NCI-H1105 (cell line): ENCODE data around the gene QSOX2.

Experiments used
- DNase-seq: peaks from one replicate; lab custom pipeline; 2025; lab: John Stamatoyannopoulos, UW

QSOX2 gene

DNA sequence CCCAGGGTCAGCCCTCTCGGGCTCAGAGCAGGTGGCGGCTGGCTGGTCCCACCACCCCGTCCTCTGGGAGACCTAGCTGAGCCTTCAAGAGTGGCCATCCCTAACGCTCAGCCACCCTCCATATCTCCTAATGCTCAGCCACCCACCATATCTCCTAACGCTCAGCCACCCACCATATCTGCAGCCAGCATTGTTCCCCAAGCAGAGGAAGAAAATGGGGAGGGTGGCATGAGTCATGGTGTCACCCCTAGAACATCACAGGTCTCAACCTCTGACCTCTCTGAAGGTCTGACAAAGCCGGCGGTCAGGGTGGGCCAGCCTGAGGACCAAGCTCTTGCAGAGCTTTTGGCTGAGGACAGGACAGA, 55.4 kb downstream of the QSOX2 start:
- no peak for DNase-seq

DNA sequence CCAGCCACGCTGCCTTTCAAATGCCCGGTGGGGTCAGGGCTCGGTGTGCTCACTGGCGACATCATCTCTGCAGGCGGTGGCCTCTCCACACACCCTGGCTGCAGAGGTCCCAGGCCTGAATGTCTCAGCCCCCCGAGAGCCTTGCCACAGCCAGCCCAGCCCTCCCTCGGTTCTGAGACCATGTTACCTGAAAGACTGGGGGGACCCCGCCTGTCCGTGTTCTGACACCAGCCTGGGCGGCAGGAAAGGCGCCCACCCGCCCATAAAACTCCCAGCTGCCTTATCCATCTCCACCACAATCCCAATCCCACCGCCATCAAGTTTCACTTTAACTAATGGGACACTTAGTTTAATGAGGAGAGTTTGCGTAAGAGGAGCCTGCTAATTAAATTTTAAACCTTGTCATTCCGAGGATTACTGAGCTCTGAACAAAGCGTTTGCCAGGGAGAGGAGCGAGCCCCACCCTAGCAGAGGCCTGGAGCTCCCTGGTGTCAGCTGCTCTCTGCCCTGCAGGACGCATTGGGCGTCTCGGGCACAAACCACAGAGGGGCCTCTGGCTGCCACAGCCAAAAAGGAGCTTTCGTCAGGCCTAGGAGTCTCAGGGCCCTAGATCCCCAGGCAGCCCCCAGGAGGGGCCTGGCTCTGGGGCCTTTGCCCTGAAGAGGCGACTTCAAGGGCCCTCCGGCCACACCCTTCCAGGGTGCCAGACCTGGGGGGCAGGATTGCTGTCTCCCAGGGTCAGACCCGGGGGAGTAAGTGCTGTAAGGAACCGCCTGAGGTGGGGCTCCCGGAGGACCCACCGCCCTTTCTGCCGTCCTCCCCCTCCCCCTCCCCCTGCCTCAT, 56.0 kb downstream of the QSOX2 start:
- DNase-seq, result no peak

DNA sequence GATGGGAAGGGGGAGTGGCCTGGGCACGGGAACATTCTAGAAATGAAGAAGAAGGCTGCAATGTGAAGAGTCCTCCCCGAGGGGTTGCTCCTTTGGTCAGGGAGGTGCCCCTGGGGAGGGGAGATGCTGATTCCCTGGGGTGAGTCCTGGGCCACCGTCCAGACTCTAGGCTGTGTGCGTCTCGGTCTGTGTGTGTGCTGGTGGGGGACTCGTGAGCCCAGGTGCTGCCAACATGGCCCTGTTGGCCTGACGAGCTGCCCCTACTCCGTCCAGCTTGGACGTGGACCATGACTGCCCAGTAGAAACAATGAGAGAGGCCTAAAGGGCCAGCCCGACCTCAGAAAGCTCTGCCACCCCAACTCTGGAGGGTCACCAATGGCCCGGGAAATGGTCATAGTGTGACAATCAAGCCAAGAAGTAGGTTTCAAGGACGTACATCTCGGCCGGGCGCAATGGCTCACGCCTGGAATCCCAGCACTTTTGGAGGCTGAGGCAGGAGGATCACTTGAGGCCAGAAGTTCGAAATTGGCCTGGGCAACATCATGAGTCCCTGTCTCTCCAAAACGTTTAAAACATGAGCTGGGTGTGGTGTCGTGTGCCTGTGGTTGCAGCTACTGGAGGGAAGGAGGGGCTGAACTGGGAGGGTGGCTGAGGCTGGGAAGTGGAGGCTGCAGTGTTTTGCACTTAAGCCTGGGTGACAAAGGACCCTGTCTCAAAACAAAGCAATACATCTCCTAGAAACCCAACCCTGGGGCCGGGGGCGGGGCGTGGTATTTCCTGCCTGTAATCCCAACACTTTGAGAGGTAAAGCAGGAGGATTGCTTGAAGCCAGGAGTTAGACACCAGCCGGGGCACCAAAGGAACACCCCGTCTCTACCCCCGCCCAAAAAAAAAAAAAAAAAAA, 57.7 kb downstream of the QSOX2 start:
- no peak for DNase-seq

DNA sequence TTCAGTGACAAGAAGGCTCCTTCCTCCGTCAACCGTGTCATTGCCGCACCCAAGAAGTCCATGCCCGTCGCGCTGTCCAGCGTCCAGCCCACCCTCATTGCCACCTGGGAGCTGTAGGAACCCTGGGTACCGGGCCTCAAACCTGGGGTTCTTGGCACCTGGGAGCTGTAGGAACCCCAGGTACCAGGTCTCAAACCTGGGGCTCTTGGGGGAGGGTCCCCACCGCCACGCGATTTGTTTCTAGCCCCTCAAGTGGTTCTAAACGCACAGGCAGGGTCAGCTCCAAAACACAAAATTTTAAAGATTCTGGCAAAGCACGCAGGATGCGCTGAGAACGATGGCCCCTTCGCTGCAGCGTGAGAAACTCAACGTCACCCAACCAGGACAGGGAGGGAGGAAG, 58.4 kb downstream of the QSOX2 start:
- no peak for DNase-seq

DNA sequence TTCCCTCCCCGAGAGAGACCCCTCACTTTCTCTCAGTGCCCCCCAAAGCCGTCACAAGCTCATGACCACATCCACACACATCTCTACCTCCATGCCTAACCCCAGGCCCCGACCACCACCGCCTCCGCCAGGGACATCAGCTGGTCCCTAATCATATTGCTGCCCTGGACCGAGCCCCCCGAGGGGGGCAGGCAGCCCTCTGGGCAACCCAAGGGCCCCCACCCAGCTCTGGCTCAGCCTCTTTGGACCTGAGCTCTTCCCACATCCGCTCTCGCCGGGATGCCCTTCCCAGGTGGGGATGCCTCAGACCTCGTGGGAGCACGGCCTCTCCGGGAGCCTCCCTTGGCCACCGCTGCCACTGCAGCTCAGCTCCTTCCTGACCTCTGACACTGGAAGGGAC, 59.2 kb downstream of the QSOX2 start:
- no peak for DNase-seq

DNA sequence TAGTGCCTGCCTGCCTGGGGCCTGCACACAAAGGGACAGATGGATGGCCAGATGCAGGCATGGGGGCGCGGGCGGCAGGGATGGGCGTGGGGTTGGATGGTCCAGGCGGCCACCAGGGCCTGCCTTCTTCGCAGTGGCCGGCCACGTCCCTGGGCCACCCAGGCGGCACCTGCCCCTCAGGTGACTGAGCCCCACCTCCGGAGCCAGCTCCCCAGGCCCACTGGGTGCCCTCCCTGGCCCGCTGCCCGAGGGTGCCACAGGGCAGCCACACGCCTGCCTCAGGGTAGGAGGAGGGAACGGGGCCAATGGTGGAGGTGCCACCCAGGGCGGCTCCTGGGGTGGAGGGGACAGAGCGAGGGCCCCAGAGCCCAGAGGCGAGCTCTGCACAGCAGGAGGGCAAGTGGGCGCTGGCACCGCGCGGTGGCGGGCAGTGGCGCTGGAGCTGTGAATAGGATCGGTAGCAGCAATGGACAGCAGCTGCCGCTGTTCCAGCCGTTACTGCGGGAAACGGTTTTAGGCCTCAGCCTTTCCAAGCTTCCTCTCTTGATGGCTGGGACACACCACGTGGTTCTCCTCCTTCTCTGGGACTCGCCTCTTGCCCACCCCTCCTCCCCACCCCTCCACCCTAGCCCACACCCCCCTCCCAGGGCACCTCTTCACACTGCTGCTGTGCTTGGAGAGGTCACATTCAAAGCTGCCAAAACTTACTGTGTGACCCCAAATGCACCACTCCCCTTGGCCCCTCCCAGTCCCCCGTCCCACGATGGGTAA, 59.8 kb downstream of the QSOX2 start:
- no peak for DNase-seq

DNA sequence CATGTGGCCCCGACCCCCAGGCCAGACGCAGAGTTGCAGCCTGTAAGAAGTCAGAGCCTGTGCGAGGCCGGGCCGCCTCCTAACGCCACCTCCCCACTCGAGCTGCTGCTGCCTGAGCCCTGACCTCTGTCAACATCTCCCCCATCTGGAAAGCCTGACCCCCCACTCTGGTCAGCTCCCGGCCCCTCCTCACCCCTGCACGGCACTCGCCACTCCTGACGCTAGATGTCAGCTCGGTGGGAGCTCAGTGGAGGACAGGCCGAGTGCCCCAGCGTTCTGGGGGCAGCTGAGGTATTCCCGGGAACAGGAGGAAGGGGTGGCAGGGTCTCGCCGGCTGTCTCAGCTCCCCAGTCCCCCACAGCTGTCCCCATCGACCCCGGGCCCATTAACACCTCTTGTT, 60.5 kb downstream of the QSOX2 start:
- no peak for DNase-seq

DNA sequence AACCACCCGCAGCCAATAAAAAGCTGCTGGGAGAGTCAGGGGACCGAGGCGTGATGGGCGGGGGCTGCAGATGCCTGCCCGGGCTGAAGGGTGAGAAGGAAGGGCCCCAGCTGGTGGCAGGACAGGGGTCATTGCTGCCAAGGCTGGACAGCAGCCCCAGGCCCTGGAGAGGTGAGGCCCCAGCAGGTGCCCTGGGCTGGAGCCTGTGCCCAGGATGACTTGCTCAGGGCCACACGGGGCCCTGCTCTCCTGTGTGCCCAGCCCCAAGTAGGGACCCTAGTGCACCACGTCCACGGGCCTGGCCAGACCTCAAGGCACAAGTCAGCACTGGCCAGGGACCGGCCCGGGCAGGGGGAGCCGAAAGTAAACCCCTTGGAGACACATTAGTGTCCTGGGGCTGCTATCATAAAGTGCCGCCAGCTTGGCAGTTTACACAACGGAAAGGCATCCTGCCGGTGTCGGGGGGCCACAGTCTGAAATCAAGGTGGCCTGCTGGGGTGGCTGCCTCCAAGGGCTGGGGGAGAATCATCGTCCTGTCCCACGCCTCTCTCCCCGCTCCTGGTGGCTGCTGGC, 62.7 kb downstream of the QSOX2 start:
- DNase-seq, result no peak

DNA sequence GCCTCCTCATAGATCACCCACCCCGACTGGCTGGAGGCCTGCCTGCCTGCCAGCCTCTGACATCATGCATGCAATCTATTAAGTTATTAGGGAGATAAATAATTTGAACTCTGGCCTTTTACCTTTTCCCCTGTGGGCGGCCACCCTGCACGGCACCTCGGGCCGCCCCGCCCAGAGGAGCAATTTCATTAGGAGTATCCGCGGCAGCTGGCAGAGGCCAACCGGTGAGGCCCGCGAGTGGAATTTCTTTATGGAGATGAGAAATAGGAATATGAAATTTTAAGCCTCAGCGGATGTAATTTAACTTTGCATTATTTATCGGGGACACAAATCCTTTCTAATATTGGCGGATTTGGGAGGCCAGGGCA, 63.2 kb downstream of the QSOX2 start:
- DNase-seq, result no peak

DNA sequence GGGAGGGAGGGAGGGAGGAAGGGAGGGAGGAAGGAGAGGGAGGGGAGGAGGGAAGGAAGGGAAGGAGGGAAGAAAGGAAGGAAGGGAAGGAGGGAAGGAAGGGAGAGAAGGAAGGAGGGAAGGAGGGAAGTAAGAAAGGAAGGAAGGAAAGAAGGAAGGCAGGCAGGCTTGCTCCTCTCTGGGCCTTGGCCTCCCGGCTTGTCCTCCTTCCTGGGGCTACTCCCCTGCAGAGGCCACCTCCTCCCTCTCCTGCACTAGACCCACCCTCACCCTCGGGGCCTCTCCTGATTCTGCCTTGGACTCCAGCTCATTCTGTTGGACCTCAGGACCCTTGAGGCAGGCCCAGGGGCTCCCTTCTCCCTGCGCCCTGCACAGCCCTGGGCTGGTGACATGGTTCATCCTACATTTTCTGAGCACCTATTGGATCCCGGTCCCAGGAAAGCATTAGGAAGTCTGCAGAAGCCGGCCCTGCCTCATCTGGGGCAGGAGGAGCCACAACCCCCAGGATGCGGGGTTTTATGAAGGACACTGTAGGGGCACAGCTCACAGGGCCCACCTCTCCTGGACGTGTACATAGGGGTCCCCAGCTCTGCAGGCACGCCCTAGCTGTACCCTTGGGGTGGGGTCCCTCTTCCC, 63.7 kb downstream of the QSOX2 start:
- no peak for DNase-seq

DNA sequence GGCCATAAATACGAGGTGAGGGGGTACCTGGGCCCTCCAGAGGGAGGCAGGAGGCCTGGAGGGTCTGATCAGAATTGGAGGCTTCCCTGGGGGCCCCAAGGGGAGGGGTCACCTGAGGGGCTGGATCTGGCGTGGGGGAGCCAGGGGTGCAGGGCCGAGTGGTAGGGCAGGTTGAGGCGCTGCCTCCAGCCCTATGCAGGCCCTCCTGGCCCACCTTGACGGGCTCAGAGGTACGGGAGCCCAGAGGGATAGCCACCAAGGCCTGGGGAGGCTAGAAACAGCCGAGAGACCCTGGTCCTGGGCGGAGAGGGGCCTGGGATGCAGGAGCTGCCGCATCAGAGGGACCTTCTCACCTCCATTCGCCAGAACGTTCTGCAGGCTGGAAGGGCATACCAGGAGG, 65.0 kb downstream of the QSOX2 start:
- no peak for DNase-seq

DNA sequence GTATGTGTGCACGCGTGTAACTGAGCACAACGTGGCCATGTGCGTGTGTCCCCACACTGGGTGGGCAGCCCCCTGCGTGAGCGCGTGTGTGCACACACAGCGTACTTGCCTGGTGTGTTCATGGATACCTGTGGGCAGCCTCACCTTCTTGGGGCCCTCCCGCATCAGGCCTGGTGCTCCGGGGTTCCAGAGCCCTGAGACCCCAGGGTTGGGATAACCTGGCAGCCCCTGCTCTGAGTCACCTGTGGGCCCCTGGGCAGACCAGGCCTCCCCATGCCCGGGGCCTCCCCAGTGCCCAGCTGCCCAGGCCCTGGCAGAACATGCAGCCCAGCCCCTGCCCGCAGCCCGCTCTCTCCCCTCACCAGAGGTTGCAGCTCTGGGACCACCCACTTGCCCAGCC, 65.9 kb downstream of the QSOX2 start:
- no peak for DNase-seq

DNA sequence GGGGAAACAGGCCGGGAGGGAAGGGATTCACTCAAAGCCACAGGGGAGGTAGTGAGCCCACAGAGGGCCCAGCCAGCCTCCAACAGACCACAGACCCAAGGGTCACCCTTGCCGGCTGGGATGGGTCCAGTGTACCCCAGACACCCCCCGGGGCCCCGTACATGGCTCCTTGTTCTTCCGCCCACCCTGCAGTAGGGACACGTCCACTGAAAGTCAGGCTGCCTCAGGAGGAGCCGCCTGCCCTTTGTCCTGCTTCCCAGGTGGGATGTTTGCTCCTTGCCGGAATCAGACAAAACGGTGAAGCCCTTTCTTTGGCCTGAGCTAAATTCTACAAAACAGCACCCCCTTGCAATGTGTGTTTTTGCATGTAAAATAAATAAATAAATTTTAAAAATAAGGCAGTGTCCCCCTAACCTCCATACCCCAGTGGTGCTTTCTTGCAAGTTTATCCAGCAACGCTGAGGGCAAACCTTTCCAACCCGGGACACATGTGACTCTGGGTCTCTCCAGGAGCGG, 66.5 kb downstream of the QSOX2 start:
- no peak for DNase-seq

DNA sequence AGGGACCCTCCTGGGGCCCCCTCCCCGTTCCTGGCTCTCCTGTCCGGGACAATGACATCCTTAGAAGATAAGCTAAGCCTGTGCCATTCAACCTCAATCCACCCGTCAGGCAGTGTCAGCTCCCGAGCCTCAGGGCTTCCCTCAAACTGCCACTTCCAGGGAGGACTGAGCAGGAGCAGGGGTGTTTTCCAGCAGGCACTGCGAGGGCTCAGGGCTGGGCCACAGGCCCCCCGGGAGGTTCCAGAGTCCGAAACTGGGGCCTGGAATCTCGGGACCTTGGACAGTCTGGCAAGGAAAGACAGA, 66.9 kb downstream of the QSOX2 start:
- no peak for DNase-seq

DNA sequence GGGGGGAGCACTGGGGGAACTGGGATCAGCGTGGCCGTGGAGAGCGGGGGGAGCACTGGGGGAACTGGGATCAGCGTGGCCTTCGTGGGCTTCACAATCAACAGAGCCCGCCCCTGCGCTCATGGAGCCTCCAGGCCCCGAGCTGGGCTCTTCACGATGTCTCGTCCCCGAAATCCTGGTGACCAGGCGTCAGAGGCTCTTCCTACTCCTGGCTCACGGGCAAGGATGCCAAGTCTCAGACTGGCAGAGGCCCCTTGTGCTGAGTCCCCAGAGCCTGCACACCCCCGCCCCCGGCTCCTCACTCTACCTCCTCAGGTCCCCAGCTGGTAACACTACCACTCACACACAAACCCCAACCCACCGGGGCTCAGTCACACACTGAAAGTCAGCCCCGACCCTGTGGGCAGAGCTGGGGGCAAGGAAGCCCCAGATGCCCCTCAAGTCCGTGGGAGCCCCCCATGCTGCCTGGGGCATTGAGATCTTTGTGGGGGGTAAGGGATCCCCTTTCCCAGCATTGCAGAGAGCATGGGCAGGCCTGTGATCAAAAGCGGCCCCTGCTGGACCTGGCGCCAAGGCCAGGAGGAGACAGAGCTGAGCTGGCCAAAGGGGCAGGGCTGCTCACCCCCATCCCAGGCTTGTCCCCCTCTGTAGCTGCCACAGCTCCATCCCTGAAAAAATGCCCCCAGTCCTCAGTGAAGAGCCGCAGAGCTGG, 67.4 kb downstream of the QSOX2 start:
- DNase-seq, result no peak

DNA sequence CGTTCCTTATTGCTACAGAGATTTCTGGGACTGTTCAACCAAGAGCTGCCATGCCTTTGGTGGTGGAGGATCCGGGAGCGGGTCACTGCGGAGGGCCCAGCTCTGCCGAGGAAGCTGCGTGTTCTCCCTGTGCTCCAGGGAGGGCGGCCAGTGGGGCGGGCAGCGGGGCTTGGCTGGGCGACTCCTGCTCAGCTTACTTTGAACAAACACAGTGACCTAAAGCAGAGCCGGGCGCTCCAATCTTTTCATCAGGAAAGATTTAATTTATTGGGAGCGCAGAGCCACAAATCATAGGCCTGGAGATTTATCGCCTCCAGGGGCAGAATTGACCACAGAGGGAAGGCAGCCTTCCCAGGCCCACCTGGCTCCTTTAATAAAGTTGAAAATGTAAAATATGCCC, 68.4 kb downstream of the QSOX2 start:
- no peak for DNase-seq

DNA sequence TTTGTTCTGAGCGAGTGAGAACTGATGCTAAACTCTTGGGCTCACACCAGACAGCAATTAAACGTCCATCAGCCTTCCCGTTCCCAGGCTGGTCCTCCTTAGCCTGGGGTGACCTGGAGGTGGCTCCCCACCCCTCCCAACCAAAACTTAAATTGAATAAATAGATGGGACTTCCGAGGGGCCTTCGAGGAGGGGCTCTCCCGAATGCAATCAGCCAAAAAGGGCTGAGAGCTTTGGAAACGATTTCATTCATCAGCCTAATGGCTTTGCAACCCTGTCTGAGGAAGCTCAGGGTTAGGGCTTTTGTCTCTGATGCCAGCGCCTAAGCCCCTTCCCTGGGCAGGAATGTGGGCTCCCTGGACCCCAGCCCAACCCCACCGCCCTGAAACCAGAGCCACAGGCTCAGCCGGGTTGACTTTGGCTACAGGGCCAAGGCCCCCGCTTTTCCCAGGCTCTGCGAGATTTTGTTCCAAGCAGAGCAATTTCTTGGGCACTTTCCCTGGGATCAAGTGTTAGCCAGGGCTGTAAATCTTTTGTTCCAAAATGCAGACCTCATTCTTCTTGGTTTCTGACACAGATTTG, 69.9 kb downstream of the QSOX2 start:
- DNase-seq, result no peak

DNA sequence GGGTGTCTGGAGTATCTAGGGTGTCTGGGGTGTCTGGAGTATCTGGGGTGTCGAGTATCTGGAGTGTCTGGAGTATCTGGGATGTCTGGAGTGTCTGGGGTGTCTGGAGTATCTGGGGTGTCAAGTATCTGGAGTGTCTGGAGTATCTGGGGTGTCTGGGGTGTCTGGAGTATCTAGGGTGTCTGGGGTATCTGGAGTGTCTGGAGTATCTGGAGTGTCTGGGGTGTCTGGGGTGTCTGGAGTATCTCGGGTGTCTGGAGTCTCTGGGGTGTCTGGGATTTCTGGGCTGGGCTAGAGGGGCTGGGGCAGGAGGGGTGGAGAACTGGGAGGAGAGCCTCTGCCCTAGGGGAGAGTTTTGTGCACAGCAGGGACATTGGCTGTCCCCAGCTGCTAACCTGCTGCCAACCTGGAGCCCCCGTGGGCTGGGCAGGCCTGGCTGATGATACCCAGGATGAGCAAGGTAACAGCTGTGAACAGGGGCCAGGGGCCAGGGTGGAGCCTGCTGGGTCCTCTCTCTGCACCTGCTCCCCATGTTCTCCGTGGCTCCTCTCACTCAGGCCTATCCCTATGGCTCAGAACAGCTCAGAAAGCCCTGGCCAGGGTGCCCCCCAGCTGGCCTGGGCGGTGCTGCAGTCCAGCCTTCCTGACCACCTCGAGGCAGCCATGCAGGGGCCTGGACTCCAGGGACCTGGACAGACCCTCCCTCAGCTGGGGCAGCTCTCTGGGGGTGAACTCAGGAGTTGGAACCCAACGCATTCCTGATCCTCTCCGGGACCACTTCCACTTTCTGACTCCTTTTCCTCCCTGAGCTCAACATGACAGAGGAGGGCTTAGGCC, 70.6 kb downstream of the QSOX2 start:
- no peak for DNase-seq

DNA sequence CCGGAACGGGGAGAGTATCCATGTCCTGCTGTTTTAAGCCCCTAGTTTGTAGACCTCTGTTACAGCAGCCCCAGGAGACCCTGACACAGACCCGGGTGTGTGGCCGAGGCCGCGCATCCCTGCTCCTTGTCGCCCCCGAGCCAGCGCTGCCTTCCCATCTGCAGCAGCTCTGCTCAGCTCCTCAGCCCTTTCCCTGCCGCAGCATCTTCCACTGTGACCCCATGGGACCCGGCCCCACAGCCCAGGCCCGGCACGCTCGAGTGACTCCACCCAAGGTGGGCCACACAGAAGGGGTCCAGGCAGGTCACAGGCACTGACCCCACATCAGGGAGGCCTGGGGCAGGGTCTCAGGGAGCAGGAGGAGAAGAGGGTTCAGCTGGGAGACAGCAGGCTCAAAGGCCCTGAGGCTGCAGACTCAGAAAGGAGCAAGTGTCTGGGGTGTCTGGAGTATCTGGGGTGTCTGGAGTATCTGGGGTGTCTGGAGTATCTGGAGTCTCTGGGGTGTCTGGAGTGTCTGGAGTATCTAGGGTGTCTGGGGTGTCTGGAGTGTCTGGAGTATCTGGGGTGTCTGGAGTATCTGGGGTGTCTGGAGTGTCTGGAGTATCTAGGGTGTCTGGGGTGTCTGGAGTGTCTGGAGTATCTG, 71.8 kb downstream of the QSOX2 start:
- no peak for DNase-seq
